K562 (cell line): ENCODE measurements around the gene PAPOLB. TPM values are rescaled to one million over a fixed set of nuclear protein-coding genes. Genes with fewer than 3 reads are reported as not detected.

Source experiments
- BRCA1 ChIP-seq, 2 experiments: fragments of 450-650 bp in 1 of 2; sonication (generic) in 1 of 2; formaldehyde crosslinking in 1 of 2; IDR thresholded peaks; 2 replicates each; pipeline versions ENCODE4 v1.5.0 to v1.6.1; 2017 to 2020; ENCODE audit warnings: mild to moderate bottlenecking in 1 of 2, missing genetic modification reagents in 1 of 2
- ETS1 ChIP-seq: conservative IDR thresholded peaks from 2 replicates; pipeline ENCODE4 v1.6.1; 2011; ENCODE audit warnings: low read depth, mild to moderate bottlenecking, low read length; ENCODE audit not compliant: control insufficient read depth
- EWSR1 ChIP-seq: fragments of 450-650 bp; IDR thresholded peaks from 2 replicates; pipeline ENCODE4 v1.6.1; 2018; ENCODE audit warnings: borderline replicate concordance, mild to moderate bottlenecking, low read depth, moderate library complexity; ENCODE audit not compliant: partially characterized antibody
- FOXP4 ChIP-seq: sonication (generic); formaldehyde crosslinking; IDR thresholded peaks from 2 replicates; pipeline ENCODE4 v1.8.0; 2022; ENCODE audit warnings: mild to moderate bottlenecking, missing genetic modification reagents, borderline replicate concordance
- HMG20A ChIP-seq: fragments of 450-650 bp; formaldehyde crosslinking; conservative IDR thresholded peaks from 2 replicates; pipeline ENCODE4 v1.4.0; 2020; ENCODE audit warnings: mild to moderate bottlenecking, mixed read lengths
- HNRNPLL ChIP-seq: fragments of 200-400 bp; formaldehyde crosslinking; IDR thresholded peaks from 2 replicates; pipeline ENCODE4 v1.6.1; 2017; ENCODE audit warnings: low read length, low read depth, mild to moderate bottlenecking; ENCODE audit not compliant: poor library complexity, severe bottlenecking
- LCOR ChIP-seq: sonication (generic); formaldehyde crosslinking; IDR thresholded peaks from 2 replicates; pipeline ENCODE4 v1.8.0; 2022; ENCODE audit warnings: mild to moderate bottlenecking, missing genetic modification reagents
- NR2C2 ChIP-seq, 2 experiments: fragments of 200-800 bp in 1 of 2; sonication (Bioruptor generic) in 1 of 2; sonication (generic) in 1 of 2; formaldehyde crosslinking in 1 of 2; IDR thresholded peaks; 2 replicates each; pipeline versions ENCODE4 v1.6.1 to v1.8.0; 2016 to 2022; ENCODE audit warnings: mild to moderate bottlenecking in 1 of 2, missing compliant biosample characterization in 1 of 2, missing genetic modification characterization in 1 of 2, missing genetic modification reagents in 1 of 2
- RBBP5 ChIP-seq: fragments of 200-600 bp; sonication (generic); IDR thresholded peaks from 2 replicates; pipeline ENCODE4 v1.6.1; 2012; ENCODE audit warnings: borderline replicate concordance, mild to moderate bottlenecking, low read length, control low read depth, inconsistent platforms; ENCODE audit not compliant: insufficient read depth, poor library complexity, severe bottlenecking
- RHOXF2B ChIP-seq: fragments of 250-450 bp; sonication (Bioruptor Pico); conservative IDR thresholded peaks from 2 replicates; pipeline ENCODE4 v1.5.1; 2021
- SP2 ChIP-seq: IDR thresholded peaks from 2 replicates; pipeline ENCODE4 v1.6.1; 2011; ENCODE audit warnings: mild to moderate bottlenecking, low read depth, low read length, moderate library complexity; ENCODE audit not compliant: poor library complexity, severe bottlenecking; ENCODE audit errors: extremely low read depth
- VEZF1 ChIP-seq: fragments of 200-800 bp; sonication (Bioruptor generic); IDR thresholded peaks from 2 replicates; pipeline ENCODE4 v1.6.1; 2017; ENCODE audit warnings: missing genetic modification characterization, missing compliant biosample characterization
- ZMIZ1 ChIP-seq, 2 experiments: fragments of 150-350 bp in 1 of 2; IDR thresholded peaks; 2 replicates each; pipeline ENCODE4 v1.6.1; 2012 to 2016; ENCODE audit warnings: low read depth in 2 of 2, low read length in 2 of 2, mild to moderate bottlenecking in 1 of 2, moderate library complexity in 1 of 2
- ZNF444 ChIP-seq: fragments of 250-450 bp; sonication (Bioruptor Pico); IDR thresholded peaks from 2 replicates; pipeline ENCODE4 v1.4.0; 2020; ENCODE audit warnings: mild to moderate bottlenecking, moderate library complexity
- ZNF77 ChIP-seq: fragments of 250-450 bp; sonication (Bioruptor Pico); IDR thresholded peaks from 2 replicates; pipeline ENCODE4 v1.5.0; 2020
- polyA plus RNA-seq, 8 experiments: library from polyadenylated mRNA; depleted of rRNA in 4 of 8; stranded (reverse) in 5 of 8; unstranded in 3 of 8; fragments of >200 nt; fragmentation: Nextera tagmentation in 2 of 8; fragmentation: Illumina TruSeq in 1 of 8; extraction: Ambion mirVana in 2 of 8; extraction: Trizol in 1 of 8; gene quantifications; 2 replicates each; pipeline versions ENCODE4 v1.2.1 to v1.2.3, GENCODE V29; 2011 to 2014; ENCODE audit warnings: inconsistent platforms in 1 of 8, missing spikeins in 1 of 8
- total RNA-seq, 7 experiments: library from RNA; depleted of rRNA in 6 of 7; stranded (reverse); fragments of >200 nt in 6 of 7; fragmentation: Illumina TruSeq in 2 of 7; extraction: Trizol in 2 of 7; gene quantifications; 2 replicates each; pipeline versions ENCODE4 v1.2.1 to v1.2.3, GENCODE V29; 2011 to 2021; ENCODE audit warnings: low replicate concordance in 1 of 7

Gene PAPOLB
- total and polyA plus RNA-seq, 9 of the 15 experiments (the other 6 are each of a cell fraction or from before 2014, with no cell fraction given): 0.04 to 0.33 (median 0.16) TPM; not detected in 4

DNA sequence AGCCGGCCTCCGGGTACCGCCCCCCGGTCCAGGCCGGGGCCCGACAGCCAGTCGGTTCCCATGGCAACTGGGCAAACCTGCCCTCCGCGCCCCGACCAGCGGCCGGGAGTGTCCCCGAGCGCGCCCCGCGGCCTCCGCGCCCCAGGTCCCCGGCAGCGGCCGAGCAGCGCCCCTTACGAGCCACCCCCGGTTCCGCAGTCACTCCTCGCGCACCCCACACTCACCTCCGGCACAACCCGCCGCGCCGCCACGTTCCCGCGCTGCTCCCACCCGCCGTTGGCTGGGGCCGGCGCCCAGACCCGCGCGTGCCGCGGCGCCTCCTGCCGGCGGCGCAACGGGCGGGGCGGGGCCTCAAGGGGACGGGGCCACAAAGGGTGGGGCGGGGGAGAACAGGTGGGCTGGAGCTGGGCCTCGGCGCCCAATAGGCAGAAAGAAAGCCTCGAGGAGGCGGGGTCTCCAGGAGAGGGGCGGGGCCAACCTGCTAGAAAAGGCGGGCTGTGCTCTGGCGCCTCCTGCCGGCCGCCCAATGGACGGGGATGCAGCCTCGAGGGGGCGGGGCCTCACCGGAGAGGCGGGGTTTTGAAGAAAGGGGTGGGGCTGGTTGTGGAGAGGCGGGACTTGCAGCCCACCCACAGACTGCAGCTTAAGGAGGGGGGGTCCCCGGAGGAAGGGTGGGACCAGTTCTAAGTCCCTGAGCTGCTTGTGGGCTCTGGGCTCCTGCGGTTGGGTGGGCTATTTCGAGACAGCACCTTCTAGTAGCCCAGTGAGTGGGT, 21.7 kb upstream of the PAPOLB start, which contains the start of gene RADIL (continued):
- TF ChIP-seq RHOXF2B (CRISPR knock-in tag): no peak
- no peak for TF ChIP-seq SP2
- no peak for TF ChIP-seq HMG20A (CRISPR knock-in tag)
- TF ChIP-seq BRCA1 (IDR thresholded peaks at IDR 0.05): no peak
- TF ChIP-seq BRCA1 (CRISPR knock-in tag; IDR thresholded peaks at IDR 0.05): no peak
- TF ChIP-seq LCOR (CRISPR knock-in tag): no peak
- TF ChIP-seq EWSR1: no peak
- peak; percentile 93 for TF ChIP-seq VEZF1
- no peak for TF ChIP-seq ZNF444 (CRISPR knock-in tag)
- no peak for TF ChIP-seq NR2C2 (CRISPR knock-in tag; IDR thresholded peaks at IDR 0.05)
- no peak for TF ChIP-seq NR2C2 (tag; IDR thresholded peaks at IDR 0.05)
- TF ChIP-seq FOXP4: no peak
- TF ChIP-seq RBBP5: peak; percentile 50
- TF ChIP-seq ZMIZ1 (IDR thresholded peaks at IDR 0.05; ENCODE audit: low read depth in 2 of 2, low read length in 2 of 2): no peak
- no peak for TF ChIP-seq HNRNPLL
- TF ChIP-seq ETS1: peak; percentile 48
- no peak for TF ChIP-seq ZNF77 (CRISPR knock-in tag)
